K562 (cell line): ENCODE measurements around the gene CCR8. TPM values are rescaled to one million over a fixed set of nuclear protein-coding genes. Genes with fewer than 3 reads are reported as not detected.
A peak's percentile ranks its signal among the peaks of the same experiment; 100 is the strongest.

Source experiments
- ARID1B ChIP-seq: fragments of 450-650 bp; IDR thresholded peaks from 2 replicates; pipeline ENCODE4 v1.6.1; 2016; ENCODE audit warnings: antibody characterized with exemption, mild to moderate bottlenecking, inconsistent platforms
- BMI1 ChIP-seq: fragments of 150-350 bp; IDR thresholded peaks from 2 replicates; pipeline ENCODE4 v1.6.1; 2014; ENCODE audit warnings: low read length
- CBFA2T2 ChIP-seq: fragments of 450-650 bp; conservative IDR thresholded peaks from 2 replicates; pipeline ENCODE4 v1.6.1; 2017; ENCODE audit warnings: mild to moderate bottlenecking
- HDAC8 ChIP-seq: fragments of 450-650 bp; IDR thresholded peaks from 2 replicates; pipeline ENCODE4 v1.6.1; 2016; ENCODE audit warnings: mild to moderate bottlenecking, missing genetic modification characterization, moderate library complexity, missing compliant biosample characterization
- JUND ChIP-seq, 2 experiments: IDR thresholded peaks; 2 replicates in 1 of 2; 3 replicates in 1 of 2; pipeline ENCODE4 v1.6.1; 2011; ENCODE audit warnings: borderline replicate concordance in 2 of 2, low read depth in 2 of 2, low read length in 2 of 2, improper control_type of control experiment in 1 of 2, missing biosample characterization in 1 of 2, missing genetic modification characterization in 1 of 2, missing genetic modification reagents in 1 of 2
- MTA1 ChIP-seq: fragments of 450-650 bp; IDR thresholded peaks from 2 replicates; pipeline ENCODE4 v1.6.1; 2017; ENCODE audit warnings: borderline replicate concordance
- NFRKB ChIP-seq: fragments of 450-650 bp; IDR thresholded peaks from 2 replicates; pipeline ENCODE4 v1.6.1; 2016; ENCODE audit warnings: low read depth
- RBM39 ChIP-seq: fragments of 200-400 bp; formaldehyde crosslinking; optimal IDR thresholded peaks from 2 replicates; pipeline ENCODE3; 2018; ENCODE audit warnings: low read depth, low read length
- TAF7 ChIP-seq: fragments of 450-650 bp; IDR thresholded peaks from 2 replicates; pipeline ENCODE4 v1.6.1; 2016; ENCODE audit warnings: missing genetic modification characterization, missing compliant biosample characterization
- TEAD4 ChIP-seq, 2 experiments: sonication (generic) in 1 of 2; formaldehyde crosslinking in 1 of 2; IDR thresholded peaks; 2 replicates each; pipeline versions ENCODE4 v1.6.1 to v1.8.0; 2012 to 2022; ENCODE audit warnings: borderline replicate concordance in 1 of 2, inconsistent platforms in 1 of 2, low read length in 1 of 2, mild to moderate bottlenecking in 1 of 2, missing genetic modification reagents in 1 of 2
- ZBTB12 ChIP-seq: fragments of 250-450 bp; sonication (Bioruptor Pico); IDR thresholded peaks from 2 replicates; pipeline ENCODE4 v1.4.0; 2020
- ZNF699 ChIP-seq: fragments of 250-450 bp; sonication (Bioruptor Pico); IDR thresholded peaks from 2 replicates; pipeline ENCODE4 v1.8.0; 2021; ENCODE audit warnings: mild to moderate bottlenecking, moderate library complexity; ENCODE audit not compliant: insufficient replicate concordance
- polyA plus RNA-seq, 8 experiments: library from polyadenylated mRNA; depleted of rRNA in 4 of 8; stranded (reverse) in 5 of 8; unstranded in 3 of 8; fragments of >200 nt; fragmentation: Nextera tagmentation in 2 of 8; fragmentation: Illumina TruSeq in 1 of 8; extraction: Ambion mirVana in 2 of 8; extraction: Trizol in 1 of 8; gene quantifications; 2 replicates each; pipeline versions ENCODE4 v1.2.1 to v1.2.3, GENCODE V29; 2011 to 2014; ENCODE audit warnings: inconsistent platforms in 1 of 8, missing spikeins in 1 of 8
- total RNA-seq, 7 experiments: library from RNA; depleted of rRNA in 6 of 7; stranded (reverse); fragments of >200 nt in 6 of 7; fragmentation: Illumina TruSeq in 2 of 7; extraction: Trizol in 2 of 7; gene quantifications; 2 replicates each; pipeline versions ENCODE4 v1.2.1 to v1.2.3, GENCODE V29; 2011 to 2021; ENCODE audit warnings: low replicate concordance in 1 of 7
- TF ChIP-seq, protein P1 (sequence below): fragments of 150-350 bp; IDR thresholded peaks from 2 replicates; pipeline ENCODE4 v1.6.1; 2014; ENCODE audit warnings: low read depth, mild to moderate bottlenecking, low read length, borderline replicate concordance
- TF ChIP-seq, protein P2 (sequence below): fragments of 200-800 bp; sonication (Bioruptor generic); IDR thresholded peaks from 2 replicates; pipeline ENCODE4 v1.6.1; 2017; ENCODE audit warnings: missing genetic modification characterization, missing compliant biosample characterization
- TF ChIP-seq, protein P3 (sequence below): fragments of 450-650 bp; IDR thresholded peaks from 2 replicates; pipeline ENCODE4 v1.6.1; 2017; ENCODE audit warnings: antibody characterized with exemption, mild to moderate bottlenecking

The CCR8 gene
- total and polyA plus RNA-seq, 9 of the 15 experiments (the other 6 are each of a cell fraction or from before 2014, with no cell fraction given): not detected

DNA sequence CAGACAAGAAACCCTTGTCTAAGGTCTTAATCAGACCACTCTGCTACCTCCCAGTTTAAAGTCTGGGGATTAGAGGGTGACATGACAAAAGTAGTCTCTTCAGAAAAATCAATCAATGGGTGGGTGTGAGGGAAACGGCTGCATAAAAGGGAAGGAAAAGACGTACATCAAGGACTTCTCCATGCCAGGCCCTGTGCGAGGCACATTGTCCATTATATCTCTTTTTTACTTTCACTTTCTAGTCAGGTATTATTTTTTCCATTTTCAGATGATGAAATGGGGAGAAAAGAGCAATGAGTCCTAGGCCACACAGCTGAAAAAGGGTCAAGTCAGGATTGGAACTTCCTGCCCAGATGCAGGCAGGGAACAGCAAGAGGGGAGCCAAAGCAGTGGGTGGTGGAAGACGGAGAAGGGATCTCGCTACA is 45.0 kb upstream of the CCR8 start (continued):
- TF ChIP-seq, protein P1, sequence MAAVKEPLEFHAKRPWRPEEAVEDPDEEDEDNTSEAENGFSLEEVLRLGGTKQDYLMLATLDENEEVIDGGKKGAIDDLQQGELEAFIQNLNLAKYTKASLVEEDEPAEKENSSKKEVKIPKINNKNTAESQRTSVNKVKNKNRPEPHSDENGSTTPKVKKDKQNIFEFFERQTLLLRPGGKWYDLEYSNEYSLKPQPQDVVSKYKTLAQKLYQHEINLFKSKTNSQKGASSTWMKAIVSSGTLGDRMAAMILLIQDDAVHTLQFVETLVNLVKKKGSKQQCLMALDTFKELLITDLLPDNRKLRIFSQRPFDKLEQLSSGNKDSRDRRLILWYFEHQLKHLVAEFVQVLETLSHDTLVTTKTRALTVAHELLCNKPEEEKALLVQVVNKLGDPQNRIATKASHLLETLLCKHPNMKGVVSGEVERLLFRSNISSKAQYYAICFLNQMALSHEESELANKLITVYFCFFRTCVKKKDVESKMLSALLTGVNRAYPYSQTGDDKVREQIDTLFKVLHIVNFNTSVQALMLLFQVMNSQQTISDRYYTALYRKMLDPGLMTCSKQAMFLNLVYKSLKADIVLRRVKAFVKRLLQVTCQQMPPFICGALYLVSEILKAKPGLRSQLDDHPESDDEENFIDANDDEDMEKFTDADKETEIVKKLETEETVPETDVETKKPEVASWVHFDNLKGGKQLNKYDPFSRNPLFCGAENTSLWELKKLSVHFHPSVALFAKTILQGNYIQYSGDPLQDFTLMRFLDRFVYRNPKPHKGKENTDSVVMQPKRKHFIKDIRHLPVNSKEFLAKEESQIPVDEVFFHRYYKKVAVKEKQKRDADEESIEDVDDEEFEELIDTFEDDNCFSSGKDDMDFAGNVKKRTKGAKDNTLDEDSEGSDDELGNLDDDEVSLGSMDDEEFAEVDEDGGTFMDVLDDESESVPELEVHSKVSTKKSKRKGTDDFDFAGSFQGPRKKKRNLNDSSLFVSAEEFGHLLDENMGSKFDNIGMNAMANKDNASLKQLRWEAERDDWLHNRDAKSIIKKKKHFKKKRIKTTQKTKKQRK: no peak
- no peak for TF ChIP-seq BMI1
- no peak for TF ChIP-seq ZNF699 (CRISPR knock-in tag)
- TF ChIP-seq RBM39: no peak
- TF ChIP-seq MTA1: no peak
- TF ChIP-seq TEAD4 (IDR thresholded peaks at IDR 0.05; ENCODE audit: low read length): no peak
- TF ChIP-seq TEAD4 (CRISPR knock-in tag; IDR thresholded peaks at IDR 0.05; ENCODE audit: borderline replicate concordance): no peak
- peak; percentile 87 for TF ChIP-seq HDAC8
- peak; percentile 13; the same call in 1 of the 2 replicates for TF ChIP-seq NFRKB
- no peak for TF ChIP-seq CBFA2T2
- TF ChIP-seq TAF7: peak; percentile 77
- 0 out of 2 replicates have a peak, but pooled peaks have one; percentile 8 for TF ChIP-seq JUND (IDR thresholded peaks at IDR 0.05; ENCODE audit: borderline replicate concordance, low read depth, low read length)
- no peak for TF ChIP-seq JUND (tag; IDR thresholded peaks at IDR 0.05; ENCODE audit: borderline replicate concordance, low read depth, low read length)
- TF ChIP-seq ZBTB12 (CRISPR knock-in tag): peak; percentile 49; the same call in 1 of the 2 replicates
- TF ChIP-seq, protein P2, sequence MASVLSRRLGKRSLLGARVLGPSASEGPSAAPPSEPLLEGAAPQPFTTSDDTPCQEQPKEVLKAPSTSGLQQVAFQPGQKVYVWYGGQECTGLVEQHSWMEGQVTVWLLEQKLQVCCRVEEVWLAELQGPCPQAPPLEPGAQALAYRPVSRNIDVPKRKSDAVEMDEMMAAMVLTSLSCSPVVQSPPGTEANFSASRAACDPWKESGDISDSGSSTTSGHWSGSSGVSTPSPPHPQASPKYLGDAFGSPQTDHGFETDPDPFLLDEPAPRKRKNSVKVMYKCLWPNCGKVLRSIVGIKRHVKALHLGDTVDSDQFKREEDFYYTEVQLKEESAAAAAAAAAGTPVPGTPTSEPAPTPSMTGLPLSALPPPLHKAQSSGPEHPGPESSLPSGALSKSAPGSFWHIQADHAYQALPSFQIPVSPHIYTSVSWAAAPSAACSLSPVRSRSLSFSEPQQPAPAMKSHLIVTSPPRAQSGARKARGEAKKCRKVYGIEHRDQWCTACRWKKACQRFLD (CRISPR knock-in tag): peak; percentile 91
- TF ChIP-seq ARID1B: peak; percentile 54; the same call in 1 of the 2 replicates
- TF ChIP-seq, protein P3, sequence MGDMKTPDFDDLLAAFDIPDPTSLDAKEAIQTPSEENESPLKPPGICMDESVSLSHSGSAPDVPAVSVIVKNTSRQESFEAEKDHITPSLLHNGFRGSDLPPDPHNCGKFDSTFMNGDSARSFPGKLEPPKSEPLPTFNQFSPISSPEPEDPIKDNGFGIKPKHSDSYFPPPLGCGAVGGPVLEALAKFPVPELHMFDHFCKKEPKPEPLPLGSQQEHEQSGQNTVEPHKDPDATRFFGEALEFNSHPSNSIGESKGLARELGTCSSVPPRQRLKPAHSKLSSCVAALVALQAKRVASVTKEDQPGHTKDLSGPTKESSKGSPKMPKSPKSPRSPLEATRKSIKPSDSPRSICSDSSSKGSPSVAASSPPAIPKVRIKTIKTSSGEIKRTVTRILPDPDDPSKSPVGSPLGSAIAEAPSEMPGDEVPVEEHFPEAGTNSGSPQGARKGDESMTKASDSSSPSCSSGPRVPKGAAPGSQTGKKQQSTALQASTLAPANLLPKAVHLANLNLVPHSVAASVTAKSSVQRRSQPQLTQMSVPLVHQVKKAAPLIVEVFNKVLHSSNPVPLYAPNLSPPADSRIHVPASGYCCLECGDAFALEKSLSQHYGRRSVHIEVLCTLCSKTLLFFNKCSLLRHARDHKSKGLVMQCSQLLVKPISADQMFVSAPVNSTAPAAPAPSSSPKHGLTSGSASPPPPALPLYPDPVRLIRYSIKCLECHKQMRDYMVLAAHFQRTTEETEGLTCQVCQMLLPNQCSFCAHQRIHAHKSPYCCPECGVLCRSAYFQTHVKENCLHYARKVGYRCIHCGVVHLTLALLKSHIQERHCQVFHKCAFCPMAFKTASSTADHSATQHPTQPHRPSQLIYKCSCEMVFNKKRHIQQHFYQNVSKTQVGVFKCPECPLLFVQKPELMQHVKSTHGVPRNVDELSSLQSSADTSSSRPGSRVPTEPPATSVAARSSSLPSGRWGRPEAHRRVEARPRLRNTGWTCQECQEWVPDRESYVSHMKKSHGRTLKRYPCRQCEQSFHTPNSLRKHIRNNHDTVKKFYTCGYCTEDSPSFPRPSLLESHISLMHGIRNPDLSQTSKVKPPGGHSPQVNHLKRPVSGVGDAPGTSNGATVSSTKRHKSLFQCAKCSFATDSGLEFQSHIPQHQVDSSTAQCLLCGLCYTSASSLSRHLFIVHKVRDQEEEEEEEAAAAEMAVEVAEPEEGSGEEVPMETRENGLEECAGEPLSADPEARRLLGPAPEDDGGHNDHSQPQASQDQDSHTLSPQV: peak; percentile 70
